ENCODE results near the gene RETN.
A peak's percentile ranks its signal among the peaks of the same experiment; 100 is the strongest.

RETN gene

GRCh38 chr19:7638802-7639465 lies 29.9 kb upstream of the RETN start:
- no peak for DNase-seq

GRCh38 chr19:7639863-7640348 lies 28.9 kb upstream of the RETN start:
- DNase-seq: no peak

GRCh38 chr19:7640803-7641202 lies 28.0 kb upstream of the RETN start:
- DNase-seq: no peak

DNA sequence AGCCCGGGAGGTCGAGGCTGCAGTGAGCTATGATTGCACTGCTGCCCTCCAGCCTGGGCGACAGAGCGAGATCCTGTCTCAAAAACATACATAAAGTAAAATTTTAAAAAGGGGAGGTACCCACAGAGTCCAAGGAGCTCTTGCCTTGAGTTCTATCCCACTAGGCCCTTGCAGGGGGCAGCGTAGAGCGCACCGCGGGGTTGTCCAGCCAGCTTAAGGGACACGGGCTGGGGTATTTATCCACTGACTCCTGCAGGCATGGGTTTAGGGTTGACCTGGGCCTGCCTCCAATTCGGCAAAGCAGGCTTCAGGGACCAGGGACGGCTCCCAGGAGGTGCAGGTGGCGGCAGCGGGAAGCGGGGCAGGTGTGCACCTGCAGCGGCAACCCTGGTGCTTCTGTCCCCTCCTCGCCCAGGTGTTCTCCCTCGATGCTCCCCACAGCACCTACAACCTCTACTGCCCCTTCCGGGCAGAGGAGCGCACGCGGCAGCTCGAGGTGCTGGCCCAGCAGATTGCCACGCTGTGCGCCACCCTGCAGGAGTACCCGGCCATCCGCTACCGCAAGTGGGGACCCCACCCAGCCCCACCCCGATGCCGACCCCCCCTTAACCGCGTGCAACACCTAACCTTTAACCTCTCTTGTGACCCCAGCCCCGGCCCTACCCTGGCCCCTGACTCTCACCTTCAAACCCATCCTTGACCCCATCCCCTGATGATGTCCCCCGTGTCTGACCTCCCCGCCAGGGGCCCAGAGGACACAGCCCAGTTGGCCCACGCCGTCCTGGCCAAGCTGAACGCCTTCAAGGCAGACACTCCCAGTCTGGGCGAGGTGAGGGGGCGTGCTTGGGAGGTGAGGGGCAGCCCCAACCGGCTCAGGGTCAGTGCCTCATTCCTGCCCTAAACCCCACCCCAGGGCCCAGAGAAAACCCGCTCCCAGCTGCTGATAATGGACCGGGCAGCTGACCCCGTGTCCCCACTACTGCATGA lies 27.3 kb upstream of the RETN start:
- no peak for DNase-seq

- no peak for DNase-seq
Measured at GRCh38 chr19:7642295-7643030, 26.4 kb upstream of the RETN start.

- DNase-seq: no peak
Measured at GRCh38 chr19:7643031-7643415, 25.8 kb upstream of the RETN start.

DNA sequence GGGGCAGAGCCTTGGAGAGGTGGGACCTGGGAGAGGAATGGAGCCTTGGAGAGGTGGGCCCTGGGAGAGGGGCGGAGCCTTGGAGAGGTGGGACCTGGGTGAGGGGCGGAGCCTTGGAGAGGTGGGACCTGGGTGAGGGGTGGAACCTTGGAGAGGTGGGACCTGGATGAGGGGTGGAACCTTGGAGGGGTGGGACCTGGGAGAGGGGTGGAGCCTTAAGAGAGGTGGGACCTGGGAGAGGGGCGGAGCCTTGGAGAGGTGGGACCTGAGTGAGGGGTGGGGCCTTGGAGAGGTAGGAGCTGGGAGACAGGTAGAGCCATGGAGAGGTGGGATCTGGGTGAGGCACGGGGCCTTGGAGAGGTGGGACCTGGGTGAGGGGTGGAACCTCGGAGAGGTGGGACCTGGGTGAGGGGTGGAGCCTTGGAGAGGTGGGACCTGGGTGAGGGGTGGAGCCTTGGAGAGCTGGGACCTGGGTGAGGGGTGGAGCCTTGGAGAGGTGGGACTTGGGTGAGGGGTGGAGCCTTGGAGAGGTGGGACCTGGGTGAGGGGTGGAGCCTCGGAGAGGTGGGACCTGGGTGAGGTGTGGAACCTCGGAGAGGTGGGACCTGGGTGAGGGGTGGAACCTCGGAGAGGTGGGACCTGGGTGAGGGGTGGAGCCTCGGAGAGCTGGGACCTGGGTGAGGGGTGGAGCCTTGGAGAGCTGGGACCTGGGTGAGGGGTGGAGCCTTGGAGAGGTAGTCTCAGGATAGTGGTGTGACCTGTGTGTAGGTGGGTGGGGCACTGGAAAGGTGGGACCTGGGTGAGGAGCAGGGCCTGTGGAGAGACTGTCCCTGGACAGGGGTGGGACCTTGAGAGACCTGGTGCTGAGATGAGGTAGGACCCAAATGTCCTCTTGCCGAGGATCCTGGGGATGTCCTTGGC lies 25.0 kb upstream of the RETN start:
- DNase-seq: peak; percentile 77

DNA sequence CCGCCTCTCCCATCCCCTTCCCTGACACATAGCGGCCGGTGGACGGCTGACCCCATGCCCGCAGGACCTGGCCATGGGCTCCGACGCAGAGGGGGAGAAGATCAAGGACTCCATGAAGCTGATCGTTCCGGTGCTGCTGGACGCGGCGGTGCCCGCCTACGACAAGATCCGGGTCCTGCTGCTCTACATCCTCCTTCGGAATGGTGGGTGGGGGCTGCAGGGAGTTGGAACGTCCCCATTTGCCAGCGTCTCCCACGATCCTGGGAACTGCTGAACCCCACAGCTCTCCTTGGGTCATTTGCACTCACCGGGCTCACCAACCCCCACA lies 24.3 kb upstream of the RETN start:
- DNase-seq: no peak

- DNase-seq: no peak
Measured at GRCh38 chr19:7645163-7645562, 23.7 kb upstream of the RETN start.

- no peak for DNase-seq
Measured at GRCh38 chr19:7645656-7646425, 23.0 kb upstream of the RETN start.

DNA sequence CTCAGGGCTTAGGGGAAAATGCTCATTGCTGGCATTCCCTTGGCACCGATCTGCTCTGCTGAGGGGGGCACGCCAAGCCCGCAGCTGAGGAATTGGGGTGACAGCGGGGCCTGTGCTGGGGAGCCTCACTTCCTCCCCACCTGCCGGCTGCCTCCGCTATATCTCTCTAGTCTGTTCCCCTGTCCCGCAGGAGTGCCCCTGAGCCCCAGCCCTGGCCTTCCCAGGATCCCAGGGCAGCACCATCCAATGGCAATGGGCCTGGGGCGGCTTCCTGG lies 22.5 kb upstream of the RETN start:
- DNase-seq: no peak

- no peak for DNase-seq
Measured at GRCh38 chr19:7647156-7647555, 21.7 kb upstream of the RETN start.

GRCh38 chr19:7648265-7649014 lies 20.4 kb upstream of the RETN start:
- DNase-seq: peak; percentile 56

DNA sequence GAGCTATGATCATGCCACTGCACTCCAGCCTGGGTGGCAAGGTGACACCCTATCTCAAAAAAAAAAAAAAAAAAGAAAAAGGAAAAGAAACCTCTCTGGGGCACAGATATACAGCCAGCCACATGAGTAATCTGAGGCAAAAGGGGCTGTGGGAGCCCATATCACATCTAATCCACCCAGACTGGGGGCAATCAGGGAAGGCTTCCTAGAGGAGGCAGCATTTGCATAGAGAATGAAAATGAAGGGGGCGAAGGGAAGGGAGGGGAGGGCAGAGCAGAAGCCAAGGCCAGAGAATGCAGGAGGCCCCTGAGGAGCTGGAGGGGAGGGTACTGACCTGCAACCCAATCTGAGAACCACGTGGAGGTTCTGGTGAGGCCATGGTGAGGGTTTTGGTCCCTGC lies 18.7 kb upstream of the RETN start:
- no peak for DNase-seq

DNA sequence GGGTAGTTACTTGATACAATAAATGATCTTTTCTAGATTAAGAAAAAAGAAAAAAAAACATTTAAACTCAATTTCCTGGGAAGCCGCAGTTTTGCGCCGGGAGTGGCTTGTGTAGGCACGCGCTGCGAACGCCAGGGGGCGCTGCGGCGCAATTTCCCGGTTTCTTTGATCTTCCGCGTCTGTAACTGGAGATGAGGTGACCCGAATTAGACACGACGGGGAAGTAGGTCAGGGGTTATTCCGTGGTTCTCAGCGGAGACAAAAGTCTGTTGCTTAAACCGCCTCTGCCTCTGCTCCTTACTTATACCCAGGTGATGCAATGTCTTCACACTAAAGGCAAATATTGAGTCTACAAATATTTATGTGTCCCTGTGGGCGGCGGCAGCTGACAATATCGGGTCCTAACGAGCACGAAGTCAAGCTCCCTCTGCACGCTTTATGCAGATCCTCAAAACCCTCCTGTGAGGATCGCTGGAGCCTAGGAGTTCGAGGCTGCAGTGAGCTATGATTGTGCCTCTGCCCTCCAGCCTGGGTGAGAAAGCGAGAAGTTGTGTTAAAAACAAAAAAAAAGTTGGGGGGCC lies 16.7 kb upstream of the RETN start:
- peak; percentile 91 for DNase-seq

DNA sequence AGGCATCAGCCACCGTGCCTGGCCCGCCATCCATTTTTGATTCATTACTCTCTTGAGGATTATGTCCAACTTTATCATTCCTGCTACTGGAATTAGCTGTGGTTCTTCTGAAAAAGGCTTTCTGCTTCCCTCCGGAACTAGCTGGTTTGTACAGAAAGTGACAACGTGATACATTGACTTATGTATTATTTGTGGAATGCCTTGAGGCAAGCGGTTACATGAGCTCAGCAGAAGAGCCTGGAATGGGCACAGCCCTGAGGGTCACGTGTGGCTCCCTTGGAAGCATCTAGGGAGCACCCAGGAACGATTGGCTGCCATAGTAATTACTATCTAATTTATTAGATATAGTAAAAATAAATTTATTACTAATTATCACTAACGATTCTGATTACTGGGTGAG lies 14.4 kb upstream of the RETN start:
- DNase-seq: no peak

- DNase-seq: no peak
Measured at GRCh38 chr19:7655581-7655980, 13.3 kb upstream of the RETN start.

GRCh38 chr19:7657131-7657751 lies 11.6 kb upstream of the RETN start:
- DNase-seq: peak; percentile 60

GRCh38 chr19:7658219-7658686 lies 10.6 kb upstream of the RETN start:
- peak; percentile 23 for DNase-seq

Measured in hematopoietic multipotent progenitor cell treated with erythropoietin and hydrocortisone succinate and interleukin-3 and kit ligand, for 6 days (in vitro differentiated cells).